GM12878 (cell line): Measurements from ENCODE around the gene NRBP1. TPM values are rescaled to one million over a fixed set of nuclear protein-coding genes. Genes with fewer than 3 reads are reported as not detected.

Experiments used
- ATAC-seq: fragments of 200-7000 bp; cut with Tn5 transposase; 3 replicates; pipeline ENCODE4 v1.9.1; 2020; ENCODE audit warnings: mild to moderate bottlenecking, moderate library complexity
- BruUV-seq: library from RNA; stranded (reverse); fragments of 400-500 nt; replicated peaks from 2 replicates; lab custom pipeline; 2021; lab: Mats Ljungman, UMichigan
- CTCF ChIA-PET: fragments of 300-600 bp; sonication (Branson Sonifier 250); formaldehyde crosslinking; extraction: SDS; loops from one replicate; lab custom pipeline; 2021; ENCODE audit warnings: inconsistent platforms; lab: Yijun Ruan, JAX
- POLR2A ChIA-PET: fragments of 350-600 bp; formaldehyde crosslinking; extraction: SDS; loops from one replicate; lab custom pipeline; 2021; ENCODE audit warnings: inconsistent platforms; lab: Charles Lee
- RAD21 ChIA-PET: fragments of 300-600 bp; sonication (Branson Sonifier 250); formaldehyde crosslinking; loops from one replicate; lab custom pipeline; 2023; ENCODE audit warnings: antibody characterized with exemption; ENCODE audit not compliant: unreplicated experiment; lab: Charles Lee
- SMC1A ChIA-PET: fragments of 300-600 bp; sonication (Branson Sonifier 250); formaldehyde crosslinking; loops from one replicate; lab custom pipeline; 2023; ENCODE audit not compliant: unreplicated experiment, uncharacterized antibody; lab: Charles Lee
- DNase-seq: peaks from one replicate; pipeline ENCODE4 v3.0.0-alpha.2; 2011; ENCODE audit warnings: low read depth, low spot score
- FAIRE-seq: peaks from 3 replicates; lab custom pipeline; 2011; peaks lifted over from hg19 to GRCh38; lab: Jason Lieb, UNC
- H2AFZ ChIP-seq: 2 replicates; pipeline ENCODE4 v1.6.0; 2011; ENCODE audit warnings: low read depth, low read length, control low read depth; ENCODE audit not compliant: control insufficient read depth
- H3K27ac ChIP-seq: 2 replicates; pipeline ENCODE4 v1.5.1; 2011; ENCODE audit warnings: control low read depth; ENCODE audit not compliant: control insufficient read depth, insufficient read depth
- H3K27me3 ChIP-seq, 2 experiments: replicated peaks in 1 of 2; 2 replicates each; pipeline versions ENCODE4 v1.6.0 to v1.6.1; 2011; ENCODE audit warnings: low read length in 1 of 2; ENCODE audit not compliant: control insufficient read depth in 2 of 2, insufficient read depth in 2 of 2
- H3K36me3 ChIP-seq, 2 experiments: 2 replicates each; pipeline ENCODE4 v1.5.1; 2011; ENCODE audit warnings: low read length in 1 of 2; ENCODE audit not compliant: control insufficient read depth in 2 of 2, insufficient read depth in 2 of 2
- H3K4me1 ChIP-seq: 2 replicates; pipeline ENCODE4 v1.6.1; 2011; ENCODE audit warnings: mild to moderate bottlenecking, low read length, moderate library complexity, mixed read lengths; ENCODE audit not compliant: control insufficient read depth, insufficient read depth
- H3K4me2 ChIP-seq: 2 replicates; pipeline ENCODE4 v1.6.0; 2011; ENCODE audit warnings: control low read depth; ENCODE audit not compliant: control insufficient read depth, insufficient read depth
- H3K4me3 ChIP-seq: fragments of 200-600 bp; sonication (generic); 2 replicates; pipeline ENCODE4 v1.5.1; 2016
- H3K79me2 ChIP-seq: 2 replicates; pipeline ENCODE4 v1.6.0; 2011; ENCODE audit warnings: low read length; ENCODE audit not compliant: control insufficient read depth, insufficient read depth
- H3K9ac ChIP-seq: 2 replicates; pipeline ENCODE4 v1.8.0; 2011; ENCODE audit warnings: low read length, control low read depth, mixed read lengths; ENCODE audit not compliant: control insufficient read depth, insufficient read depth
- H3K9me3 ChIP-seq: replicated peaks from 3 replicates; pipeline ENCODE4 v1.5.1; 2011; ENCODE audit warnings: mild to moderate bottlenecking, low read length; ENCODE audit not compliant: control insufficient read depth, insufficient read depth
- H4K20me1 ChIP-seq: 2 replicates; pipeline ENCODE4 v1.6.0; 2011; ENCODE audit not compliant: control insufficient read depth, insufficient read depth
- BCL3 ChIP-seq: IDR thresholded peaks from 2 replicates; pipeline ENCODE4 v1.6.1; 2011; ENCODE audit warnings: borderline replicate concordance, low read depth, mild to moderate bottlenecking, moderate library complexity, low read length; ENCODE audit not compliant: insufficient read depth, poor library complexity, severe bottlenecking
- DPF2 ChIP-seq: fragments of 450-650 bp; IDR thresholded peaks from 2 replicates; pipeline ENCODE4 v1.6.1; 2017; ENCODE audit warnings: mild to moderate bottlenecking
- HSF1 ChIP-seq: fragments of 150-350 bp; IDR thresholded peaks from 2 replicates; pipeline ENCODE4 v1.6.1; 2014; ENCODE audit warnings: mild to moderate bottlenecking, low read depth, low read length
- MEF2B ChIP-seq: fragments of 450-650 bp; IDR thresholded peaks from 2 replicates; pipeline ENCODE4 v1.6.1; 2018; ENCODE audit warnings: mild to moderate bottlenecking, moderate library complexity; ENCODE audit not compliant: partially characterized antibody, poor library complexity, severe bottlenecking
- NFIC ChIP-seq: IDR thresholded peaks from 2 replicates; pipeline ENCODE4 v1.6.1; 2012; ENCODE audit warnings: low read depth, mild to moderate bottlenecking, inconsistent platforms, low read length, moderate library complexity
- PKNOX1 ChIP-seq: fragments of 450-650 bp; IDR thresholded peaks from 2 replicates; pipeline ENCODE4 v1.6.1; 2016; ENCODE audit warnings: mild to moderate bottlenecking
- POLR2A ChIP-seq: IDR thresholded peaks from 2 replicates; pipeline ENCODE4 v1.6.1; 2011; ENCODE audit warnings: low read depth, mild to moderate bottlenecking, low read length
- SMC3 ChIP-seq: IDR thresholded peaks from 2 replicates; pipeline ENCODE4 v1.6.1; 2011; ENCODE audit warnings: low read length, improper control_type of control experiment, borderline replicate concordance
- WGBS: methylation state at CpG from one replicate; pipeline ENCODE4 v1.1.6; 2016; ENCODE audit warnings: low lambda C conversion rate; ENCODE audit not compliant: insufficient replicate concordance, insufficient coverage; ENCODE audit errors: missing lambda C conversion rate; 5-methylcytosine and 5-hydroxymethylcytosine counted together
- in situ Hi-C: fragments of 300-500 bp; cut with MboI; formaldehyde crosslinking; loops from 9 replicates; pipeline ENCODE4 v1.14.3; 2018; ENCODE audit warnings: mixed read lengths
- intact Hi-C: fragments of 100-400 bp; cut with micrococcal nuclease; formaldehyde crosslinking; loops from one replicate; pipeline ENCODE4 v1.14.2; 2022; ENCODE audit not compliant: unreplicated experiment
- polyA plus RNA-seq, 11 experiments: library from polyadenylated mRNA; depleted of rRNA in 4 of 11; unstranded in 6 of 11; stranded (reverse) in 5 of 11; fragments of >200 nt; fragmentation: Nextera tagmentation in 4 of 11; fragmentation: Illumina TruSeq in 1 of 11; extraction: Ambion mirVana in 4 of 11; extraction: Trizol in 1 of 11; gene quantifications; 1 replicate in 1 of 11; 2 replicates in 10 of 11; pipeline versions ENCODE4 v1.2.1 to v1.2.3, GENCODE V29; 2011 to 2016; ENCODE audit warnings: inconsistent platforms in 2 of 11, missing spikeins in 2 of 11, low read depth in 1 of 11
- total RNA-seq, 4 experiments: library from RNA; depleted of rRNA in 3 of 4; stranded (reverse); fragments of >200 nt in 3 of 4; fragmentation: Illumina TruSeq in 1 of 4; extraction: Trizol in 1 of 4; gene quantifications; 2 replicates each; pipeline versions ENCODE4 v1.2.1 to v1.2.3, GENCODE V29; 2013 to 2021

NRBP1 gene
- total and polyA plus RNA-seq, 10 of the 15 experiments (the other 5 are each of a cell fraction or from before 2014, with no cell fraction given): 5.7 to 136 (median 66.1) TPM

- WGBS: 90% methylated on average over 6 of the region's 6 CpGs
- in situ Hi-C loops: no loop called here
- Histone ChIP-seq H2AFZ (no peak overlapping the region), H3K4me1 (no peaks in the 10 kb centered on the region), H3K36me3 (peaks cover 13 to 16% of the 10 kb centered on the region in 2 experiments), H3K4me3 (no peak overlapping the region), H4K20me1 (no peaks in the 10 kb centered on the region), H3K4me2 (no peak overlapping the region), H3K27ac (no peak overlapping the region), H3K9ac (no peak overlapping the region), H3K79me2 (no peaks in the 10 kb centered on the region), H3K27me3 (no peaks in the 10 kb centered on the region), H3K9me3 (no peaks in the 10 kb centered on the region)
- intact Hi-C loops: no loop called here
- SMC1A ChIA-PET: no interaction called here
- CTCF ChIA-PET: interaction anchor here (0.5 kb wide), 1 partner anchor 60 kb away, joined by 3 read pairs; no protein-coding TSS in a partner anchor
- peak; percentile 45 for TF ChIP-seq POLR2A
- no peak for TF ChIP-seq PKNOX1
- TF ChIP-seq DPF2: no peak
- BruUV-seq: no TSS peak
- no peak for DNase-seq
- no peak for FAIRE-seq
- RAD21 ChIA-PET: no interaction called here
- ATAC-seq: no peak; the same call in 2 of the 3 replicates
- POLR2A ChIA-PET: no interaction called here
These were observed 14.5 kb downstream of the NRBP1 start for GRCh38 chr2:27442920-27443282.

GRCh38 chr2:27445155-27445554 lies 16.7 kb downstream of the NRBP1 start:
- no peak for FAIRE-seq
- POLR2A ChIA-PET: interaction anchor here (1.1 kb wide), 1 partner anchor 76 kb away, joined by 4 read pairs; no protein-coding TSS in a partner anchor
- Histone ChIP-seq H3K9me3 (no peaks in the 10 kb centered on the region), H3K27ac (no peak overlapping the region), H3K4me1 (no peaks in the 10 kb centered on the region), H3K36me3 (peaks cover 10 to 13% of the 10 kb centered on the region in 2 experiments), H3K4me2 (no peak overlapping the region), H3K27me3 (no peaks in the 10 kb centered on the region), H3K9ac (no peak overlapping the region), H3K79me2 (no peaks in the 10 kb centered on the region), H2AFZ (no peak overlapping the region), H3K4me3 (no peak overlapping the region), H4K20me1 (no peaks in the 10 kb centered on the region)
- no peak for ATAC-seq
- 97% methylated on average over 8 of the region's 8 CpGs for WGBS
- intact Hi-C loops (no loop called here), in situ Hi-C loops (no loop called here)
- BruUV-seq: no TSS peak
- CTCF ChIA-PET: interaction anchor here (1.1 to 1.5 kb wide), 2 partner anchors 17 to 237 kb away, joined by 3 to 4 read pairs; partner anchors contain the start of gene NRBP1
- DNase-seq: no peak
- SMC1A ChIA-PET: no interaction called here
- RAD21 ChIA-PET: no interaction called here
- no peak for TF ChIP-seq NFIC
- TF ChIP-seq MEF2B: no peak
- no peak for TF ChIP-seq HSF1
- TF ChIP-seq SMC3: no peak
- TF ChIP-seq BCL3: no peak
